GM12878 (cell line): ENCODE data around the gene LHX6. TPM values are rescaled to one million over a fixed set of nuclear protein-coding genes. Genes with fewer than 3 reads are reported as not detected.

Source experiments
- ATAC-seq: fragments of 200-7000 bp; cut with Tn5 transposase; 3 replicates; pipeline ENCODE4 v1.9.1; 2020; ENCODE audit warnings: mild to moderate bottlenecking, moderate library complexity
- BruUV-seq: library from RNA; stranded (reverse); fragments of 400-500 nt; replicated peaks from 2 replicates; lab custom pipeline; 2021; lab: Mats Ljungman, UMichigan
- CTCF ChIA-PET: fragments of 300-600 bp; sonication (Branson Sonifier 250); formaldehyde crosslinking; extraction: SDS; loops from one replicate; lab custom pipeline; 2021; ENCODE audit warnings: inconsistent platforms; lab: Yijun Ruan, JAX
- POLR2A ChIA-PET: fragments of 350-600 bp; formaldehyde crosslinking; extraction: SDS; loops from one replicate; lab custom pipeline; 2021; ENCODE audit warnings: inconsistent platforms; lab: Charles Lee
- RAD21 ChIA-PET: fragments of 300-600 bp; sonication (Branson Sonifier 250); formaldehyde crosslinking; loops from one replicate; lab custom pipeline; 2023; ENCODE audit warnings: antibody characterized with exemption; ENCODE audit not compliant: unreplicated experiment; lab: Charles Lee
- SMC1A ChIA-PET: fragments of 300-600 bp; sonication (Branson Sonifier 250); formaldehyde crosslinking; loops from one replicate; lab custom pipeline; 2023; ENCODE audit not compliant: unreplicated experiment, uncharacterized antibody; lab: Charles Lee
- DNase-seq: peaks from one replicate; pipeline ENCODE4 v3.0.0-alpha.2; 2011; ENCODE audit warnings: low read depth, low spot score
- FAIRE-seq: peaks from 3 replicates; lab custom pipeline; 2011; peaks lifted over from hg19 to GRCh38; lab: Jason Lieb, UNC
- H2AFZ ChIP-seq: 2 replicates; pipeline ENCODE4 v1.6.0; 2011; ENCODE audit warnings: low read depth, low read length, control low read depth; ENCODE audit not compliant: control insufficient read depth
- H3K27ac ChIP-seq: 2 replicates; pipeline ENCODE4 v1.5.1; 2011; ENCODE audit warnings: control low read depth; ENCODE audit not compliant: control insufficient read depth, insufficient read depth
- H3K27me3 ChIP-seq, 2 experiments: replicated peaks in 1 of 2; 2 replicates each; pipeline versions ENCODE4 v1.6.0 to v1.6.1; 2011; ENCODE audit warnings: low read length in 1 of 2; ENCODE audit not compliant: control insufficient read depth in 2 of 2, insufficient read depth in 2 of 2
- H3K36me3 ChIP-seq, 2 experiments: 2 replicates each; pipeline ENCODE4 v1.5.1; 2011; ENCODE audit warnings: low read length in 1 of 2; ENCODE audit not compliant: control insufficient read depth in 2 of 2, insufficient read depth in 2 of 2
- H3K4me1 ChIP-seq: 2 replicates; pipeline ENCODE4 v1.6.1; 2011; ENCODE audit warnings: mild to moderate bottlenecking, low read length, moderate library complexity, mixed read lengths; ENCODE audit not compliant: control insufficient read depth, insufficient read depth
- H3K4me2 ChIP-seq: 2 replicates; pipeline ENCODE4 v1.6.0; 2011; ENCODE audit warnings: control low read depth; ENCODE audit not compliant: control insufficient read depth, insufficient read depth
- H3K4me3 ChIP-seq: fragments of 200-600 bp; sonication (generic); 2 replicates; pipeline ENCODE4 v1.5.1; 2016
- H3K79me2 ChIP-seq: 2 replicates; pipeline ENCODE4 v1.6.0; 2011; ENCODE audit warnings: low read length; ENCODE audit not compliant: control insufficient read depth, insufficient read depth
- H3K9ac ChIP-seq: 2 replicates; pipeline ENCODE4 v1.8.0; 2011; ENCODE audit warnings: low read length, control low read depth, mixed read lengths; ENCODE audit not compliant: control insufficient read depth, insufficient read depth
- H3K9me3 ChIP-seq: replicated peaks from 3 replicates; pipeline ENCODE4 v1.5.1; 2011; ENCODE audit warnings: mild to moderate bottlenecking, low read length; ENCODE audit not compliant: control insufficient read depth, insufficient read depth
- H4K20me1 ChIP-seq: 2 replicates; pipeline ENCODE4 v1.6.0; 2011; ENCODE audit not compliant: control insufficient read depth, insufficient read depth
- BACH1 ChIP-seq: fragments of 450-650 bp; IDR thresholded peaks from 2 replicates; pipeline ENCODE4 v1.6.1; 2017; ENCODE audit warnings: mild to moderate bottlenecking, borderline replicate concordance
- GABPA ChIP-seq: IDR thresholded peaks from 2 replicates; pipeline ENCODE4 v1.6.1; 2014; ENCODE audit warnings: antibody characterized with exemption, low read depth, mild to moderate bottlenecking, inconsistent platforms
- NFYB ChIP-seq: IDR thresholded peaks from 2 replicates; pipeline ENCODE4 v1.6.1; 2011; ENCODE audit warnings: low read depth, mild to moderate bottlenecking, low read length, improper control_type of control experiment, moderate library complexity; ENCODE audit not compliant: insufficient read depth
- NR2C1 ChIP-seq: fragments of 450-650 bp; IDR thresholded peaks from 2 replicates; pipeline ENCODE4 v1.6.1; 2017; ENCODE audit warnings: antibody characterized with exemption, mild to moderate bottlenecking, moderate library complexity
- POLR2A ChIP-seq: IDR thresholded peaks from 2 replicates; pipeline ENCODE4 v1.6.1; 2011; ENCODE audit warnings: low read depth, mild to moderate bottlenecking, low read length
- RUNX3 ChIP-seq: IDR thresholded peaks from 2 replicates; pipeline ENCODE4 v1.6.1; 2012; ENCODE audit warnings: low read length, inconsistent platforms
- SIN3A ChIP-seq: IDR thresholded peaks from 2 replicates; pipeline ENCODE4 v1.6.1; 2012; ENCODE audit warnings: low read depth, low read length, improper control_type of control experiment
- SPI1 ChIP-seq: IDR thresholded peaks from 2 replicates; pipeline ENCODE4 v1.6.1; 2011; ENCODE audit warnings: low read depth, mild to moderate bottlenecking, low read length, moderate library complexity, borderline replicate concordance; ENCODE audit not compliant: insufficient read depth
- ZNF384 ChIP-seq: IDR thresholded peaks from 2 replicates; pipeline ENCODE4 v1.6.1; 2012; ENCODE audit warnings: low read depth, mild to moderate bottlenecking, low read length, improper control_type of control experiment, borderline replicate concordance
- WGBS: methylation state at CpG from one replicate; pipeline ENCODE4 v1.1.6; 2016; ENCODE audit warnings: low lambda C conversion rate; ENCODE audit not compliant: insufficient replicate concordance, insufficient coverage; ENCODE audit errors: missing lambda C conversion rate; 5-methylcytosine and 5-hydroxymethylcytosine counted together
- in situ Hi-C: fragments of 300-500 bp; cut with MboI; formaldehyde crosslinking; loops from 9 replicates; pipeline ENCODE4 v1.14.3; 2018; ENCODE audit warnings: mixed read lengths
- intact Hi-C: fragments of 100-400 bp; cut with micrococcal nuclease; formaldehyde crosslinking; loops from one replicate; pipeline ENCODE4 v1.14.2; 2022; ENCODE audit not compliant: unreplicated experiment
- polyA plus RNA-seq, 11 experiments: library from polyadenylated mRNA; depleted of rRNA in 4 of 11; unstranded in 6 of 11; stranded (reverse) in 5 of 11; fragments of >200 nt; fragmentation: Nextera tagmentation in 4 of 11; fragmentation: Illumina TruSeq in 1 of 11; extraction: Ambion mirVana in 4 of 11; extraction: Trizol in 1 of 11; gene quantifications; 1 replicate in 1 of 11; 2 replicates in 10 of 11; pipeline versions ENCODE4 v1.2.1 to v1.2.3, GENCODE V29; 2011 to 2016; ENCODE audit warnings: inconsistent platforms in 2 of 11, missing spikeins in 2 of 11, low read depth in 1 of 11
- total RNA-seq, 4 experiments: library from RNA; depleted of rRNA in 3 of 4; stranded (reverse); fragments of >200 nt in 3 of 4; fragmentation: Illumina TruSeq in 1 of 4; extraction: Trizol in 1 of 4; gene quantifications; 2 replicates each; pipeline versions ENCODE4 v1.2.1 to v1.2.3, GENCODE V29; 2013 to 2021
- TF ChIP-seq, protein P1 (sequence below): fragments of 450-650 bp; formaldehyde crosslinking; IDR thresholded peaks from 2 replicates; pipeline ENCODE4 v1.4.0; 2022; ENCODE audit warnings: mild to moderate bottlenecking, moderate library complexity
- TF ChIP-seq, protein P2 (sequence below): IDR thresholded peaks from 2 replicates; pipeline ENCODE4 v1.6.1; 2011; ENCODE audit warnings: borderline replicate concordance, low read depth, mild to moderate bottlenecking, moderate library complexity, mixed read lengths, low read length; ENCODE audit not compliant: insufficient read depth; ENCODE audit errors: extremely low read length

Gene LHX6
- total and polyA plus RNA-seq, 10 of the 15 experiments (the other 5 are each of a cell fraction or from before 2014, with no cell fraction given) = not detected

DNA sequence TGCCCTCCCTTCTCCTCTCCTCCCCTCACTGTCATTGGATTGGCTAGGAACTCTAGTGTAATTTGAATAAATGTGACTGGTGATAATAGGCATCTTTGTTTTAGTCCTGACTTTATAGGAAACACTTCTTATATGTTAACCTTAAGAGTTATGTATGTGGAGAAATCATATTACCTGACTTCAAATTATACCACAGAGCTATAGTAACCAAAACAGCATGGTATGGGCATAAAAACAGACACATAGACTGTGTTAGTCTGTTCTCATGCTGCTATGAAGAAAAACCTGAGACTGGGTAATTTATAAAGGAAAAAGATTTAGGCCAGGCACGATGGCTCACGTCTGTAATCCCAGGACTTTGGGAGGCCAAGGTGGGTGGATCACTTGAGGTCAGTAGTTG is 45.3 kb upstream of the LHX6 start:
- FAIRE-seq (no peak), DNase-seq (no peak), ATAC-seq (no peak)
- POLR2A ChIA-PET = no interaction called here
- whole genome bisulfite sequencing = 95% methylated on average over 2 of the region's 2 CpGs
- in situ Hi-C loops = no loop called here
- H3K4me3 ChIP-seq = no peak overlapping the region
- H3K4me2 ChIP-seq = no peak overlapping the region
- H3K27me3 ChIP-seq = no peaks in the 10 kb centered on the region
- no peak overlapping the region for H2AFZ ChIP-seq
- H3K9me3 ChIP-seq = peaks cover 3% of the 10 kb centered on the region; the same call in 2 of the 3 replicates
- H4K20me1 ChIP-seq = no peaks in the 10 kb centered on the region
- RAD21 ChIA-PET = no interaction called here
- CTCF ChIA-PET = no interaction called here
- H3K27ac ChIP-seq = no peak overlapping the region
- peaks cover 2 to 27% of the 10 kb centered on the region in 2 experiments; a peak in 3 of 4 replicates for H3K36me3 ChIP-seq
- H3K9ac ChIP-seq = no peak overlapping the region
- H3K4me1 ChIP-seq = no peaks in the 10 kb centered on the region
- SMC1A ChIA-PET = no interaction called here
- no TSS peak for BruUV-seq
- TF ChIP-seq SIN3A = no peak
- no peak for TF ChIP-seq ZNF384
- peaks cover 17% of the 10 kb centered on the region for H3K79me2 ChIP-seq
- intact Hi-C loops = no loop called here

DNA sequence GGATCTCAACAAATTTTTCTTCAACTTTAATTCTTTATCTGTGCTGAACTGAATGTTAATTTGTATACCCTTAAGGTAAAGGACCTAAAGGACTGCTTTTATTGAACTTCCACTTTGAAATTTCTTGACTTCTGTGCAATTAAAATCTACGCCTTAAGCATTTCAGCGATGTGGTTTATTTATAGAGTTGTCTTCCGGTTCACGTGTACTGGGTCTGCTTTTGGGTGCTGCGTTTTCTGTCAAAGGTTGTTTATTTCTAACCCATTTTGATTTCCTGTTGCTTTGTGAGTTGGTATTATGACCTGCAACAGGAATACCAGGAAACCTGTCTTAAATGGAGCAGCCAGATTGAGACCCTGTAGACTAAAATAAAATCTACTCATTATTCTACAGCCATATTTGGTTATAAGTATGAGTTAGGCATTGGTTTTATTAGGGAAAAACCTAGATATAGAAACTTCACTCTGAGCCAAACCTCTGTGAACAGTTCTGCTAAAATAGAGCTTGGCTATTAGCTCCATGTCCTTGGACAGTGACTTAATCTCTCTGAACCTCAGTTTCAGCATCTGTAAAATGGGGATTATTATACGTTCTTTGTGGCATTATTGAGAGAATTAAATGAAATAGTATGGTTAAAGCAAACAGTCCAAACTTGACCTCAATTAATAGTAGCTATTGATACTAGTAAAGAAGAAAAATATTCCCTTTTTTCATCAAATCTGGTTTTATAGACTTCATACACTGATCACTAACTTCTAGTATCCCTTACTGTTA is 39.5 kb upstream of the LHX6 start:
- SMC1A ChIA-PET = no interaction called here
- POLR2A ChIA-PET = no interaction called here
- TF ChIP-seq BACH1 (no peak), RUNX3 (no peak), POLR2A (no peak), GABPA (no peak), NR2C1 (no peak), SPI1 (no peak), NFYB (no peak)
- TF ChIP-seq, protein P1, sequence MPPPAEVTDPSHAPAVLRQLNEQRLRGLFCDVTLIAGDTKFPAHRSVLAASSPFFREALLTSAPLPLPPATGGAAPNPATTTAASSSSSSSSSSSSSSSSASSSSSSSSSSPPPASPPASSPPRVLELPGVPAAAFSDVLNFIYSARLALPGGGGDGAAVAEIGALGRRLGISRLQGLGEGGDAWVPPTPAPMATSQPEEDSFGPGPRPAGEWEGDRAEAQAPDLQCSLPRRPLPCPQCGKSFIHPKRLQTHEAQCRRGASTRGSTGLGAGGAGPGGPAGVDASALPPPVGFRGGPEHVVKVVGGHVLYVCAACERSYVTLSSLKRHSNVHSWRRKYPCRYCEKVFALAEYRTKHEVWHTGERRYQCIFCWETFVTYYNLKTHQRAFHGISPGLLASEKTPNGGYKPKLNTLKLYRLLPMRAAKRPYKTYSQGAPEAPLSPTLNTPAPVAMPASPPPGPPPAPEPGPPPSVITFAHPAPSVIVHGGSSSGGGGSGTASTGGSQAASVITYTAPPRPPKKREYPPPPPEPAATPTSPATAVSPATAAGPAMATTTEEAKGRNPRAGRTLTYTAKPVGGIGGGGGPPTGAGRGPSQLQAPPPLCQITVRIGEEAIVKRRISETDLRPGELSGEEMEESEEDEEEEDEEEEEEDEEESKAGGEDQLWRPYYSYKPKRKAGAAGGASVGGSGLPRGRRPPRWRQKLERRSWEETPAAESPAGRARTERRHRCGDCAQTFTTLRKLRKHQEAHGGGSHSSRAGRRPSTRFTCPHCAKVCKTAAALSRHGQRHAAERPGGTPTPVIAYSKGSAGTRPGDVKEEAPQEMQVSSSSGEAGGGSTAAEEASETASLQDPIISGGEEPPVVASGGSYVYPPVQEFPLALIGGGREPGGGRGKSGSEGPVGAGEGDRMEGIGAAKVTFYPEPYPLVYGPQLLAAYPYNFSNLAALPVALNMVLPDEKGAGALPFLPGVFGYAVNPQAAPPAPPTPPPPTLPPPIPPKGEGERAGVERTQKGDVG = no peak
- TF ChIP-seq, protein P2, sequence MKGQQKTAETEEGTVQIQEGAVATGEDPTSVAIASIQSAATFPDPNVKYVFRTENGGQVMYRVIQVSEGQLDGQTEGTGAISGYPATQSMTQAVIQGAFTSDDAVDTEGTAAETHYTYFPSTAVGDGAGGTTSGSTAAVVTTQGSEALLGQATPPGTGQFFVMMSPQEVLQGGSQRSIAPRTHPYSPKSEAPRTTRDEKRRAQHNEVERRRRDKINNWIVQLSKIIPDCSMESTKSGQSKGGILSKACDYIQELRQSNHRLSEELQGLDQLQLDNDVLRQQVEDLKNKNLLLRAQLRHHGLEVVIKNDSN = no peak

More for the DNA sequence above, 39.5 kb upstream of the LHX6 start:
- H3K79me2 ChIP-seq = peaks cover 46% of the 10 kb centered on the region
- FAIRE-seq (no peak), ATAC-seq (no peak), DNase-seq (no peak)
- ChIA-PET CTCF (no interaction called here), RAD21 (no interaction called here)
- no TSS peak for BruUV-seq
- no peaks in the 10 kb centered on the region for H3K27me3 ChIP-seq
- H3K27ac ChIP-seq = no peak overlapping the region
- H4K20me1 ChIP-seq = no peaks in the 10 kb centered on the region
- WGBS = 96% methylated on average over 6 of the region's 6 CpGs
- no peak overlapping the region for H3K4me2 ChIP-seq
- no peak overlapping the region for H3K9ac ChIP-seq
- in situ Hi-C loops = no loop called here
- no peaks in the 10 kb centered on the region for H3K4me1 ChIP-seq
- H3K9me3 ChIP-seq = no peaks in the 10 kb centered on the region; the same call in 2 of the 3 replicates
- no peak overlapping the region for H3K4me3 ChIP-seq
- no peak overlapping the region for H2AFZ ChIP-seq
- peaks cover 2 to 19% of the 10 kb centered on the region in 2 experiments; a peak in 3 of 4 replicates for H3K36me3 ChIP-seq
- intact Hi-C loops = no loop called here
